Mesenchymal stem cell (in vitro differentiated cells and primary cell): ENCODE measurements around the gene SPTSSA.
"Not testable (repeated sequence)": the region's sequence is repeated elsewhere in the genome, so short reads cannot be mapped to it uniquely, and the experiment has no call there.

ENCODE experiments used
- DNase-seq: peaks from one replicate; pipeline ENCODE4 v3.0.0-alpha.2; 2013
- H2AFZ ChIP-seq: one replicate; pipeline ENCODE4 v1.6.1; 2013; ENCODE audit warnings: low read depth, mild to moderate bottlenecking, control low read depth, inconsistent platforms, low read length, moderate library complexity
- H2AK5ac ChIP-seq: 2 replicates; pipeline ENCODE4 v1.6.1; 2013; ENCODE audit warnings: low read length, moderate library complexity, mild to moderate bottlenecking, inconsistent platforms; ENCODE audit not compliant: severe bottlenecking
- H2BK120ac ChIP-seq: one replicate; pipeline ENCODE4 v1.6.1; 2013; ENCODE audit warnings: low read depth, mild to moderate bottlenecking, inconsistent platforms, low read length, moderate library complexity
- H2BK12ac ChIP-seq, 2 experiments: one replicate each; pipeline ENCODE4 v1.6.1; 2013; ENCODE audit warnings: inconsistent platforms in 2 of 2, low read length in 2 of 2, mild to moderate bottlenecking in 2 of 2, moderate library complexity in 2 of 2, control low read depth in 1 of 2
- H2BK15ac ChIP-seq: one replicate; pipeline ENCODE4 v1.6.1; 2013; ENCODE audit warnings: mild to moderate bottlenecking, low read depth, inconsistent platforms; ENCODE audit not compliant: poor library complexity, severe bottlenecking
- H2BK5ac ChIP-seq: 2 replicates; pipeline ENCODE4 v1.6.1; 2013; ENCODE audit warnings: low read depth, mild to moderate bottlenecking, low read length, control low read depth, inconsistent platforms; ENCODE audit not compliant: poor library complexity, severe bottlenecking
- H3K14ac ChIP-seq, 2 experiments: one replicate each; pipeline ENCODE4 v1.6.1; 2013; ENCODE audit warnings: inconsistent platforms in 2 of 2, low read length in 2 of 2, control low read depth in 1 of 2, mild to moderate bottlenecking in 1 of 2, moderate library complexity in 1 of 2
- H3K18ac ChIP-seq, 2 experiments: one replicate each; pipeline ENCODE4 v1.6.1; 2013; ENCODE audit warnings: inconsistent platforms in 2 of 2, low read length in 2 of 2, control low read depth in 1 of 2, low read depth in 1 of 2, mild to moderate bottlenecking in 1 of 2
- H3K23ac ChIP-seq, 2 experiments: one replicate each; pipeline ENCODE4 v1.6.1; 2013; ENCODE audit warnings: inconsistent platforms in 2 of 2, low read length in 2 of 2, mild to moderate bottlenecking in 2 of 2, moderate library complexity in 2 of 2, control low read depth in 1 of 2
- H3K27ac ChIP-seq: 2 replicates; pipeline ENCODE4 v1.5.1; 2013; ENCODE audit warnings: mild to moderate bottlenecking, moderate library complexity, low read length, control low read depth, inconsistent platforms; ENCODE audit not compliant: poor library complexity, severe bottlenecking
- H3K27me3 ChIP-seq, 2 experiments: 2 replicates each; pipeline versions ENCODE4 v1.6.1 to v1.7.0; 2013; ENCODE audit warnings: low read length in 2 of 2, mild to moderate bottlenecking in 2 of 2, moderate library complexity in 2 of 2, control low read depth in 1 of 2, inconsistent platforms in 1 of 2; ENCODE audit not compliant: control insufficient read depth in 1 of 2, insufficient read depth in 1 of 2
- H3K36me3 ChIP-seq, 2 experiments: 2 replicates each; pipeline versions ENCODE4 v1.6.1 to v1.7.0; 2013; ENCODE audit warnings: low read length in 2 of 2, control low read depth in 1 of 2, inconsistent platforms in 1 of 2, low read depth in 1 of 2, mild to moderate bottlenecking in 1 of 2; ENCODE audit not compliant: insufficient read depth in 2 of 2, control insufficient read depth in 1 of 2
- H3K4ac ChIP-seq, 2 experiments: one replicate each; pipeline ENCODE4 v1.6.1; 2013; ENCODE audit warnings: inconsistent platforms in 2 of 2, low read length in 2 of 2, mild to moderate bottlenecking in 2 of 2, moderate library complexity in 2 of 2, control low read depth in 1 of 2, low read depth in 1 of 2
- H3K4me1 ChIP-seq: 2 replicates; pipeline ENCODE4 v1.6.1; 2013; ENCODE audit warnings: low read depth, low read length, control low read depth; ENCODE audit not compliant: control insufficient read depth, insufficient read depth
- H3K4me2 ChIP-seq: 2 replicates; pipeline ENCODE4 v1.6.1; 2013; ENCODE audit warnings: low read length, mild to moderate bottlenecking, inconsistent platforms; ENCODE audit not compliant: poor library complexity, severe bottlenecking
- H3K4me3 ChIP-seq, 2 experiments: 2 replicates each; pipeline versions ENCODE4 v1.5.1 to v1.7.0; 2013; ENCODE audit warnings: low read length in 2 of 2, mild to moderate bottlenecking in 2 of 2, control low read depth in 1 of 2, low read depth in 1 of 2; ENCODE audit not compliant: insufficient read depth in 1 of 2
- H3K79me1 ChIP-seq: replicated peaks from 2 replicates; pipeline ENCODE4 v1.6.1; 2013; ENCODE audit warnings: mild to moderate bottlenecking, control low read depth, low read length, inconsistent platforms; ENCODE audit not compliant: poor library complexity, severe bottlenecking
- H3K9ac ChIP-seq: 2 replicates; pipeline ENCODE4 v1.7.0; 2013; ENCODE audit warnings: mild to moderate bottlenecking, low read length, moderate library complexity
- H3K9me3 ChIP-seq: 2 replicates; pipeline ENCODE4 v1.7.0; 2013; ENCODE audit warnings: mild to moderate bottlenecking, low read length; ENCODE audit not compliant: control insufficient read depth
- H4K8ac ChIP-seq: one replicate; pipeline ENCODE4 v1.6.1; 2013; ENCODE audit warnings: inconsistent platforms, mild to moderate bottlenecking, low read length, moderate library complexity
- H4K91ac ChIP-seq: one replicate; pipeline ENCODE4 v1.6.1; 2013; ENCODE audit warnings: mild to moderate bottlenecking, low read length, inconsistent platforms
- WGBS: methylation state at CpG from one replicate; pipeline ENCODE4 v1.1.7; 2013; ENCODE audit warnings: mixed read lengths; 5-methylcytosine and 5-hydroxymethylcytosine counted together

SPTSSA gene

DNA sequence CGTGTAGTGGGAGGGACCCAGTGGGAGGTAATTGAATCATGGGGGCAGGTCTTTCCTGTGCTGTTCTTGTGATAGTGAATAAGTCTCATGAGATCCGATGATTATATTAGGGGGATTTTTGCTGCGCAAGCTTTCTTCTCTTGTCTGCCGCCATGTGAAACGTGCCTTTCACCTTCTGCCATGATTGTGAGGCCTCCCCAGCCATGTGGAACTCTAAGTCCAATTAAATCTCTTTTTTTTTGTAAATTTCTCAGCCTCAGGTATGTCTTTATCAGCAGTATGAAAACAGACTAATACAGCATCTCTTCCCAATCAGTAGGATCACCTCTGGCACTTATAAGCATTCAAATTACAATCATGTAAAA is 34.0 kb downstream of the SPTSSA start:
- H3K18ac ChIP-seq, H3K27ac ChIP-seq, H2BK15ac ChIP-seq, H3K4me1 ChIP-seq, H4K91ac ChIP-seq, H2BK5ac ChIP-seq, H4K8ac ChIP-seq, DNase-seq, H3K4me2 ChIP-seq, H3K36me3 ChIP-seq, H3K27me3 ChIP-seq, H3K9me3 ChIP-seq, H3K14ac ChIP-seq, H3K23ac ChIP-seq, H2BK120ac ChIP-seq, H2BK12ac ChIP-seq, H3K79me1 ChIP-seq, H3K9ac ChIP-seq, H3K4ac ChIP-seq, H2AFZ ChIP-seq, H3K4me3 ChIP-seq, H2AK5ac ChIP-seq: not testable (repeated sequence)
- 89% methylated on average over 5 of the region's 5 CpGs for WGBS

DNA sequence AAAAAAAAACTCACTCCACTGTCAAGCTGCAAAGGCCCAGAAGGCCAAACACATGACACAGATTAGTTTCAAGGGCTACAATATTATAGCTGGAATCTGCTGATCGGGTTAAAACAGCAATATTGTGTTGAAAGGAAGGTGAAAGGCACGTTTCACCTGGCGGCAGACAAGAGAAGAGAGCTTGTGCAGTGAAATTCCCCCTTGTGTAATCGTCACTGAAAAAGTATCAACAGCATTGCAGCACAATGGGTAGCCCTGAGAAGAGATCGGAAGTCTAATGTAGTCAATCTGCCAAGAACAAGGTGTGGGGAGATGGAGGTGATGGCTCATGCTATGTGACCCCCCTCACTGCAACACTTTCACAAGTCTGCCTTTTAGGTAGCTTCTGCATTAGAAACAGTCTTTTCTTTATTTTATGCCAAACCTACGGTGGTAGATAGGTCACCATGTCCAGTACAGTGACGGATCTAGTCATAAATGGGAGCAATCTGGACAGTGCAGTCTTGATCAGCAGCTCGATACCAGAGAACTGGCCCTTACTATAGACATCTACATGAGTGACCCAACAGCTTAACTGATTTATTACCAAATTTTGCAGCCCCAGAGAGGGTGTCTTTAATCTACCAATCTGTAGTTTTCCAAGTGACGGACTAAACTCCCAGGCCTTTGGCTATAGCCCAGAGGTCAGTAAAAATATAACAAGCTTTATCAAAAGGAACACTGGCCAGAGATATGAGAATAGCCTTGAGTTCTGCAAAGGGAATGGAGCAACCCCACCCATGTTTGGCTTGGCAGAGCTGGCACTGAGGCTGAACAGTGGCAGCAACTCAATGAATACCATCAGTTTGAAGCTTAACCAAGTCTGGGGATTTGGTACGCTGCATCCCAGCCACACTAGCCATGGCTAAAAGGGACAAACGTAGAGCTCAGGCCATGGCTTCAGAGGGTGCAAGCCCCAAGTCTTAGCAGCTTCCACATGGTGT is 35.4 kb downstream of the SPTSSA start:
- H3K18ac ChIP-seq = no peak overlapping the region
- no peak overlapping the region for H4K8ac ChIP-seq
- H2AK5ac ChIP-seq = no peak overlapping the region
- no peak overlapping the region for H3K14ac ChIP-seq
- no peak overlapping the region for H2BK120ac ChIP-seq
- DNase-seq = no peak
- H3K4me3 ChIP-seq = no peak overlapping the region
- no peak overlapping the region for H3K23ac ChIP-seq
- H3K4me2 ChIP-seq = no peak overlapping the region
- no peaks in the 10 kb centered on the region for H3K27me3 ChIP-seq
- no peaks in the 10 kb centered on the region for H3K4me1 ChIP-seq
- no peaks in the 10 kb centered on the region for H3K79me1 ChIP-seq
- no peaks in the 10 kb centered on the region for H3K36me3 ChIP-seq
- no peak overlapping the region for H2BK12ac ChIP-seq
- no peak overlapping the region for H3K4ac ChIP-seq
- WGBS = 92% methylated on average over 10 of the region's 11 CpGs
- H3K9me3 ChIP-seq = peaks cover 3% of the 10 kb centered on the region
- H3K27ac ChIP-seq = no peak overlapping the region
- H2BK15ac ChIP-seq = no peak overlapping the region
- no peak overlapping the region for H4K91ac ChIP-seq
- no peak overlapping the region for H2AFZ ChIP-seq
- no peak overlapping the region for H3K9ac ChIP-seq
- no peak overlapping the region for H2BK5ac ChIP-seq

- Histone ChIP-seq H3K79me1 (no peaks in the 10 kb centered on the region), H3K4me3 (no peak overlapping the region), H3K4me1 (no peaks in the 10 kb centered on the region), H3K27ac (no peak overlapping the region), H3K4ac (no peak overlapping the region), H2AFZ (no peak overlapping the region), H3K36me3 (no peaks in the 10 kb centered on the region), H2AK5ac (no peak overlapping the region), H2BK15ac (no peak overlapping the region), H3K9me3 (peaks cover 15% of the 10 kb centered on the region), H2BK12ac (no peak overlapping the region), H3K14ac (no peak overlapping the region), H2BK5ac (no peak overlapping the region), H3K9ac (no peak overlapping the region), H3K27me3 (no peaks in the 10 kb centered on the region), H4K8ac (no peak overlapping the region), H3K23ac (no peak overlapping the region), H3K18ac (no peak overlapping the region), H3K4me2 (no peak overlapping the region), H2BK120ac (no peak overlapping the region), H4K91ac (no peak overlapping the region)
- WGBS = 88% methylated on average over 5 of the region's 5 CpGs
- no peak for DNase-seq
Observed at GRCh38 chr14:34425095-34425851, 36.8 kb downstream of the SPTSSA start.

DNA sequence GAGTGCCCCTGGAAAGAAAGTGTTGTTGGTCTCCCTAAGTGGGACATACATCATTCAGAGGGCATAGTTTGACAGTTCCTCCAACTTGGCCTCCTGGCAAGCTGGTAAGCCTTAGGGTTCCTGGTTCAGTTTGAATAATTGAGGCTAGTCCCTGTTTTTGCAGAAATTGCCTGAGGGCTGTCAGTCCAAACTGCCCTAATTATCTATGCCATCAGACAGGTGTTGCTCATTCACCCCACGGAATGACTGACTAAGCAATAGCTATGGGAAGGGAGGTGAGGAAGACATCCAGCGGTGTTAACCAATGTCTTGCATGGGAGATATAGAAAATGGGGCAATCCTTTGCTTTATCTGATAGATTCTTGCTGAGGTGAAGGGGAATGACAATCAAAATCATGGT is 37.6 kb downstream of the SPTSSA start:
- no peak overlapping the region for H2BK120ac ChIP-seq
- no peaks in the 10 kb centered on the region for H3K27me3 ChIP-seq
- H2BK15ac ChIP-seq = no peak overlapping the region
- no peak overlapping the region for H4K8ac ChIP-seq
- no peak overlapping the region for H2AK5ac ChIP-seq
- H3K23ac ChIP-seq = no peak overlapping the region
- no peak overlapping the region for H3K4me2 ChIP-seq
- no peak overlapping the region for H2BK5ac ChIP-seq
- no peak overlapping the region for H3K18ac ChIP-seq
- no peaks in the 10 kb centered on the region for H3K4me1 ChIP-seq
- no peaks in the 10 kb centered on the region for H3K79me1 ChIP-seq
- no peak overlapping the region for H3K9ac ChIP-seq
- peaks cover 16% of the 10 kb centered on the region for H3K9me3 ChIP-seq
- H3K27ac ChIP-seq = no peak overlapping the region
- peak overlapping the region in 1 of 2 experiments; percentile 42 for H2BK12ac ChIP-seq
- H3K36me3 ChIP-seq = no peaks in the 10 kb centered on the region
- WGBS = 95% methylated on average over 2 of the region's 2 CpGs
- H3K4me3 ChIP-seq = no peak overlapping the region
- no peak for DNase-seq
- no peak overlapping the region for H3K14ac ChIP-seq
- H2AFZ ChIP-seq = no peak overlapping the region
- no peak overlapping the region for H3K4ac ChIP-seq
- H4K91ac ChIP-seq = no peak overlapping the region
